Mucosa of stomach (tissue), 1 donor: Measurements from ENCODE around the gene GJA1.
"Not testable (repeated sequence)": the region's sequence is repeated elsewhere in the genome, so short reads cannot be mapped to it uniquely, and the experiment has no call there.

Experiments used
- H3K27me3 ChIP-seq: one replicate; pipeline ENCODE4 v1.7.0; 2013; ENCODE audit warnings: mild to moderate bottlenecking, low read length; ENCODE audit not compliant: control insufficient read depth, insufficient read depth
- H3K36me3 ChIP-seq: one replicate; pipeline ENCODE4 v1.7.0; 2013; ENCODE audit warnings: low read length; ENCODE audit not compliant: control insufficient read depth, insufficient read depth
- H3K4me1 ChIP-seq: one replicate; pipeline ENCODE4 v1.7.0; 2013; ENCODE audit warnings: mild to moderate bottlenecking, low read length; ENCODE audit not compliant: control insufficient read depth, insufficient read depth
- H3K4me3 ChIP-seq: one replicate; pipeline ENCODE4 v1.7.0; 2013; ENCODE audit warnings: low read length
- H3K9ac ChIP-seq: one replicate; pipeline ENCODE4 v1.7.0; 2013; ENCODE audit warnings: mild to moderate bottlenecking, low read length, moderate library complexity
- H3K9me3 ChIP-seq: one replicate; pipeline ENCODE4 v1.7.0; 2013; ENCODE audit warnings: mild to moderate bottlenecking, low read length, moderate library complexity; ENCODE audit not compliant: control insufficient read depth
- donor health status: Pancreatic carcinoma.

The GJA1 gene

GRCh38 chr6:121418346-121418745 lies 17.1 kb upstream of the GJA1 start:
- Histone ChIP-seq H3K36me3 (no peaks in the 10 kb centered on the region), H3K4me1 (no peaks in the 10 kb centered on the region), H3K4me3 (no peak overlapping the region)

GRCh38 chr6:121426686-121427085 lies 8.8 kb upstream of the GJA1 start:
- H3K27me3 ChIP-seq, result no peaks in the 10 kb centered on the region
- no peaks in the 10 kb centered on the region for H3K4me1 ChIP-seq
- no peaks in the 10 kb centered on the region for H3K9me3 ChIP-seq
- H3K4me3 ChIP-seq, result no peak overlapping the region
- no peaks in the 10 kb centered on the region for H3K36me3 ChIP-seq
- no peak overlapping the region for H3K9ac ChIP-seq

More at GRCh38 chr6:121418346-121418745, 17.1 kb upstream of the GJA1 start:
- Histone ChIP-seq H3K9me3 (no peaks in the 10 kb centered on the region), H3K27me3 (no peaks in the 10 kb centered on the region), H3K9ac (no peak overlapping the region)

- no peak overlapping the region for H3K9ac ChIP-seq
- no peaks in the 10 kb centered on the region for H3K27me3 ChIP-seq
- H3K36me3 ChIP-seq, result no peaks in the 10 kb centered on the region
- no peaks in the 10 kb centered on the region for H3K4me1 ChIP-seq
- H3K4me3 ChIP-seq, result no peak overlapping the region
- H3K9me3 ChIP-seq, result no peaks in the 10 kb centered on the region
These were observed 6.3 kb upstream of the GJA1 start for GRCh38 chr6:121428872-121429756.

- Histone ChIP-seq H3K9me3 (no peaks in the 10 kb centered on the region), H3K4me1 (no peaks in the 10 kb centered on the region), H3K27me3 (no peaks in the 10 kb centered on the region), H3K9ac (no peak overlapping the region), H3K4me3 (no peak overlapping the region), H3K36me3 (no peaks in the 10 kb centered on the region)
These were observed 4.7 kb upstream of the GJA1 start for GRCh38 chr6:121430514-121431460.

GRCh38 chr6:121431776-121432175 lies 3.7 kb upstream of the GJA1 start:
- not testable (repeated sequence) for H3K4me3 ChIP-seq, H3K9ac ChIP-seq, H3K4me1 ChIP-seq, H3K9me3 ChIP-seq, H3K36me3 ChIP-seq, H3K27me3 ChIP-seq

- Histone ChIP-seq H3K4me1 (no peaks in the 10 kb centered on the region), H3K9ac (no peak overlapping the region), H3K9me3 (no peaks in the 10 kb centered on the region), H3K36me3 (no peaks in the 10 kb centered on the region), H3K27me3 (peaks cover 22% of the 10 kb centered on the region), H3K4me3 (no peak overlapping the region)
These were observed 1.2 kb upstream of the GJA1 start for GRCh38 chr6:121434037-121434770.

DNA sequence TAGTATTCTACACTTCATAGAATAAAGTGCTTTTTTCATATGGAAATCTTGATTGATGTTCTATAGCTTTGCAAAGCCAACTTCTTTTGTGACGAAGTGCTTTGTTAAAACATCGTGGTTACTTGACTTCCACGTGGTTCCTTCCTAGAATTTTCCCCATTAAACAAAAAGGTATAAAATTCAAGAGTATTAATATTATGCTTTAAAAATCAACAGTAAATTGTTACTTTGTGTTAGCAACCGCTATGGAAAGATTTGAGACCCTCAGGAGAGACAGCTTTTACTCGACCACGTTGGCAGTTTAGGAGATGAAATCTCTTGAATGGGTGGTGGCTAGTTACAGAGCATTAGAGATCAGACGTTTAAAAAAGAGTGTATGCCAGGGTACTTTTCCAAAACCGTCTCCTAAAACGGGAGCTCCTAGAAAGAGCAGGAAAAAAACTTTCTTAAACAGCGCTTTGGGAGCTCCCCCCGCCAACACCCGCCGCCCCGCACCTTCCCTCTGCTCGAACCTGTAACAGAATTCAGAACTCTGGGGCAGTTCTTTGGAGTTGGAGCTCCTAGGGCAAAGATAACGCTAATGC lies 920 bp downstream of the GJA1 start:
- Histone ChIP-seq H3K4me3 (peak overlapping the region; percentile 14), H3K36me3 (no peaks in the 10 kb centered on the region), H3K9me3 (no peaks in the 10 kb centered on the region), H3K27me3 (peaks cover 22% of the 10 kb centered on the region), H3K9ac (peak overlapping the region; percentile 47), H3K4me1 (no peaks in the 10 kb centered on the region)

GRCh38 chr6:121436960-121437850 lies 1.8 kb downstream of the GJA1 start:
- no peaks in the 10 kb centered on the region for H3K9me3 ChIP-seq
- H3K4me3 ChIP-seq, result peak overlapping the region; percentile 14
- peaks cover 22% of the 10 kb centered on the region for H3K27me3 ChIP-seq
- H3K4me1 ChIP-seq, result no peaks in the 10 kb centered on the region
- H3K36me3 ChIP-seq, result no peaks in the 10 kb centered on the region
- H3K9ac ChIP-seq, result peak overlapping the region; percentile 47

DNA sequence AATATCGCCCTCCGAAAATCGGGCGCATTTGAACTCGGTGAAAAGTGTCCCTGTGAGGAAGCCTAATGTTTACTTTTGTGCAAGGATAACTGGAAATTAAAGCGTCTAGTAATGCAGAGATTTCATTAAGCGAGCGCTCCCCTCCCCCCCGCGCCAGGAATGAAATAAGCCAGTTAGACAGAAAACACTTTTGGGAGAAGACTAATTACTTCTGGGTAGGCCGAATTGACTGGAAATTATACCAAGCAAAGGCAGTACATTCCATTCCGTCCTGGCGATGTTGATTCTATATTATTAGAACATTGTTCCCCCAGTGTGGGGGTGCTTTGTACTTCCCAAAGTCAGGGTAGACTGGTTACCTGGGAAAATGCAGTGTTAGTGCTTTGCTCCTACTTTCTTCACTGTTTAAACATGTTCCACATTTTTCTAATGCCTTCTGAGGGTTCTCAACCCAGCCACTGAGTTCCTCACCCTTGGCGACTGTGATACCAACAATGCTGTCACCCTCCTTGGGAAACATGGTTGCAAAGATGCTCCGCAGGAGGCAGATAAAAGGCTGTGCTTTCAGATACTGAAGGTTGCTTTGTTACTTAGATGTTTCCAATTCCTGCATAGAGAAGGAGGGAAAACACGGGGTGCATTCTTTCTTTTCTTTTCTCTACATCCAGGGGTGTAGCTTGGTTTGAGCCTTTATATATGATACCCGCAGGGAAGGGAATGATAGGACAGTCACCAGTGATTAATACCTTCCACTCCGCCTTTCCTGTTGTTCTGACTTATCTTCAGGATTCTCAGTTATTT lies 2.6 kb downstream of the GJA1 start:
- Histone ChIP-seq H3K27me3 (peaks cover 22% of the 10 kb centered on the region), H3K4me1 (no peaks in the 10 kb centered on the region), H3K9ac (peak overlapping the region; percentile 47), H3K36me3 (no peaks in the 10 kb centered on the region), H3K4me3 (peak overlapping the region; percentile 14), H3K9me3 (no peaks in the 10 kb centered on the region)

GRCh38 chr6:121438869-121439268 lies 3.4 kb downstream of the GJA1 start:
- Histone ChIP-seq H3K4me3 (no peak overlapping the region), H3K9ac (no peak overlapping the region), H3K9me3 (no peaks in the 10 kb centered on the region), H3K4me1 (no peaks in the 10 kb centered on the region), H3K27me3 (peaks cover 22% of the 10 kb centered on the region), H3K36me3 (no peaks in the 10 kb centered on the region)
